HepG2 (cell line): ENCODE data around the gene THSD4. TPM values are rescaled to one million over a fixed set of nuclear protein-coding genes. Genes with fewer than 3 reads are reported as not detected.

ENCODE experiments used
- ATAC-seq: fragments of 200-7000 bp; cut with Tn5 transposase; 3 replicates; pipeline ENCODE4 v1.9.1; 2020; ENCODE audit warnings: mild to moderate bottlenecking, moderate library complexity
- BruUV-seq: library from RNA; stranded (reverse); fragments of 400-500 nt; replicated peaks from 2 replicates; lab custom pipeline; 2021; lab: Mats Ljungman, UMichigan
- CTCF ChIA-PET: fragments of 300-600 bp; formaldehyde crosslinking; extraction: SDS; loops from one replicate; lab custom pipeline; 2021; ENCODE audit warnings: low total read pairs, inconsistent platforms, low intra/inter-chr PET ratio; lab: Yijun Ruan, JAX
- POLR2A ChIA-PET: fragments of 350-600 bp; sonication (Branson Sonifier 250); formaldehyde crosslinking; loops from one replicate; lab custom pipeline; 2020; ENCODE audit warnings: antibody characterized with exemption, inconsistent platforms; lab: Yijun Ruan, JAX
- DNase-seq: peaks from one replicate; pipeline ENCODE4 v3.0.0-alpha.2; 2015; ENCODE audit warnings: low spot score
- FAIRE-seq: peaks from 3 replicates; lab custom pipeline; 2011; peaks lifted over from hg19 to GRCh38; lab: Jason Lieb, UNC
- H2AFZ ChIP-seq: one replicate; pipeline ENCODE4 v1.6.1; 2011; ENCODE audit warnings: low read length, inconsistent platforms
- H3K27ac ChIP-seq: fragments of 300-600 bp; 3 replicates; pipeline ENCODE4 v1.8.0; 2011; ENCODE audit warnings: mixed run types, mild to moderate bottlenecking, mixed read lengths, low read length, inconsistent platforms; ENCODE audit not compliant: insufficient read depth; ENCODE audit errors: extremely low read length
- H3K27me3 ChIP-seq, 2 experiments: fragments of 200-600 bp in 1 of 2; 2 replicates in 1 of 2; 3 replicates in 1 of 2; pipeline versions ENCODE4 v1.6.0 to v1.8.0; 2011; ENCODE audit warnings: low read length in 2 of 2, mild to moderate bottlenecking in 2 of 2, moderate library complexity in 2 of 2, inconsistent platforms in 1 of 2; ENCODE audit not compliant: insufficient read depth in 2 of 2, control insufficient read depth in 1 of 2
- H3K36me3 ChIP-seq, 2 experiments: fragments of 200-600 bp in 1 of 2; replicated peaks in 1 of 2; 2 replicates in 1 of 2; 3 replicates in 1 of 2; pipeline versions ENCODE4 v1.5.1 to v1.8.0; 2011; ENCODE audit warnings: low read length in 2 of 2, inconsistent platforms in 1 of 2; ENCODE audit not compliant: insufficient read depth in 2 of 2, control insufficient read depth in 1 of 2
- H3K4me1 ChIP-seq: 2 replicates; pipeline ENCODE4 v1.5.1; 2012; ENCODE audit warnings: low read length, inconsistent platforms; ENCODE audit not compliant: insufficient read depth
- H3K4me2 ChIP-seq: 2 replicates; pipeline ENCODE4 v1.6.0; 2011; ENCODE audit warnings: low read depth, low read length, inconsistent platforms
- H3K4me3 ChIP-seq, 3 experiments: fragments of 200-600 bp in 1 of 3; sonication (generic), shearing (Covaris generic) in 1 of 3; replicated peaks in 1 of 3; 2 replicates each; pipeline ENCODE4 v1.5.1; 2011 to 2016; ENCODE audit warnings: low read length in 3 of 3, inconsistent platforms in 2 of 3, low read depth in 2 of 3, mild to moderate bottlenecking in 2 of 3, control low read depth in 1 of 3, mixed read lengths in 1 of 3; ENCODE audit not compliant: insufficient read depth in 1 of 3
- H3K79me2 ChIP-seq: one replicate; pipeline ENCODE4 v1.6.1; 2011; ENCODE audit warnings: low read length, inconsistent platforms; ENCODE audit not compliant: insufficient read depth
- H3K9ac ChIP-seq: 2 replicates; pipeline ENCODE4 v1.6.0; 2011; ENCODE audit warnings: mild to moderate bottlenecking, low read depth, low read length, inconsistent platforms; ENCODE audit not compliant: insufficient read depth
- H3K9me3 ChIP-seq: 2 replicates; pipeline ENCODE4 v1.5.1; 2012; ENCODE audit warnings: mild to moderate bottlenecking, low read length
- H4K20me1 ChIP-seq: 2 replicates; pipeline ENCODE4 v1.6.0; 2011; ENCODE audit warnings: inconsistent platforms, mild to moderate bottlenecking, low read length, moderate library complexity; ENCODE audit not compliant: insufficient read depth
- ARID5B ChIP-seq: IDR thresholded peaks from 2 replicates; pipeline ENCODE4 v1.4.0; 2020; ENCODE audit warnings: mild to moderate bottlenecking, missing genetic modification reagents
- HNF1A ChIP-seq, 2 experiments: sonication (generic) in 1 of 2; formaldehyde crosslinking in 1 of 2; IDR thresholded peaks; 2 replicates each; pipeline versions ENCODE4 v1.4.0 to v1.6.1; 2016 to 2020; ENCODE audit warnings: borderline replicate concordance in 1 of 2, low read depth in 1 of 2, mild to moderate bottlenecking in 1 of 2, missing genetic modification reagents in 1 of 2
- KLF11 ChIP-seq: IDR thresholded peaks from 2 replicates; pipeline ENCODE4 v1.6.1; 2016; ENCODE audit warnings: missing compliant biosample characterization
- LBX2 ChIP-seq: sonication (generic); formaldehyde crosslinking; IDR thresholded peaks from 2 replicates; pipeline ENCODE4 v1.5.0; 2020; ENCODE audit warnings: missing genetic modification reagents, mild to moderate bottlenecking, borderline replicate concordance
- NAIF1 ChIP-seq: sonication (generic); formaldehyde crosslinking; IDR thresholded peaks from 2 replicates; pipeline ENCODE4 v1.5.0; 2020; ENCODE audit warnings: mild to moderate bottlenecking, missing genetic modification reagents, borderline replicate concordance
- NFYB ChIP-seq: sonication (generic); formaldehyde crosslinking; IDR thresholded peaks from 2 replicates; pipeline ENCODE4 v1.4.0; 2020; ENCODE audit warnings: missing genetic modification reagents
- PREB ChIP-seq: sonication (generic); formaldehyde crosslinking; IDR thresholded peaks from 2 replicates; pipeline ENCODE4 v1.4.0; 2020; ENCODE audit warnings: missing genetic modification reagents
- RARA ChIP-seq: IDR thresholded peaks from 2 replicates; pipeline ENCODE4 v1.6.1; 2016; ENCODE audit warnings: missing genetic modification reagents, missing compliant biosample characterization
- SAP130 ChIP-seq: IDR thresholded peaks from 2 replicates; pipeline ENCODE4 v1.6.1; 2016; ENCODE audit warnings: low read depth
- SCMH1 ChIP-seq: sonication (generic); formaldehyde crosslinking; IDR thresholded peaks from 2 replicates; pipeline ENCODE4 v1.9.0; 2021; ENCODE audit warnings: missing genetic modification reagents, mild to moderate bottlenecking, borderline replicate concordance
- TEAD3 ChIP-seq: optimal IDR thresholded peaks from 2 replicates; pipeline ENCODE3; 2016; ENCODE audit warnings: borderline replicate concordance
- ZNF20 ChIP-seq: sonication (generic); formaldehyde crosslinking; IDR thresholded peaks from 2 replicates; pipeline ENCODE4 v1.4.0; 2020; ENCODE audit warnings: mild to moderate bottlenecking, moderate library complexity, missing genetic modification reagents
- ZNF337 ChIP-seq: sonication (generic); formaldehyde crosslinking; IDR thresholded peaks from 2 replicates; pipeline ENCODE4 v1.5.1; 2020; ENCODE audit warnings: missing genetic modification reagents, low read depth, mild to moderate bottlenecking, borderline replicate concordance
- ZNF7 ChIP-seq: IDR thresholded peaks from 2 replicates; pipeline ENCODE4 v1.6.1; 2016; ENCODE audit warnings: missing biosample characterization, missing genetic modification reagents
- WGBS: methylation state at CpG from one replicate; pipeline ENCODE4 v1.1.6; 2017; ENCODE audit warnings: low lambda C conversion rate; 5-methylcytosine and 5-hydroxymethylcytosine counted together
- in situ Hi-C: cut with HindIII; loops from 2 replicates; pipeline ENCODE4 v1.10.0; 2017; ENCODE audit warnings: low pct_unique_long_range_greater_than_20kb; ENCODE audit not compliant: extremely low pct_ligation_motif_present
- intact Hi-C: fragments of 100-400 bp; cut with micrococcal nuclease; formaldehyde crosslinking; loops from one replicate; pipeline ENCODE4 v1.10.0; 2022; ENCODE audit not compliant: unreplicated experiment
- polyA plus RNA-seq, 8 experiments: library from polyadenylated mRNA; depleted of rRNA in 3 of 8; stranded (reverse) in 7 of 8; unstranded in 1 of 8; fragments of >200 nt; fragmentation: Illumina TruSeq in 4 of 8; extraction: Trizol in 4 of 8; gene quantifications; 2 replicates each; pipeline versions ENCODE4 v1.2.1 to v1.2.3, GENCODE V29; 2011 to 2016; ENCODE audit warnings: low read depth in 4 of 8, missing spikeins in 1 of 8, mixed read lengths in 1 of 8; ENCODE audit not compliant: insufficient read depth in 1 of 8
- total RNA-seq, 5 experiments: library from RNA; depleted of rRNA; stranded (reverse); fragments of >200 nt; fragmentation: Illumina TruSeq; extraction: Trizol; gene quantifications; 2 replicates each; pipeline ENCODE4 v1.2.3, GENCODE V29; 2016; ENCODE audit warnings: low read depth in 1 of 5

Gene THSD4
- total and polyA plus RNA-seq, 2 of the 13 experiments (the other 11 are each of a cell fraction or from before 2014, with no cell fraction given) = 0.07 to 0.21 TPM

- TF ChIP-seq PREB (CRISPR knock-in tag) = no peak
- no peak for TF ChIP-seq ZNF20 (CRISPR knock-in tag)
Observed at GRCh38 chr15:71080166-71080565, 35.1 kb upstream of the THSD4 start (continued).

- ChIA-PET CTCF (no interaction called here), POLR2A (no interaction called here)
- H3K4me2 ChIP-seq = no peak overlapping the region
- H3K9ac ChIP-seq = no peak overlapping the region
- no peaks in the 10 kb centered on the region for H4K20me1 ChIP-seq
- in situ Hi-C loops (no loop called here), intact Hi-C loops (no loop called here)
- 13% methylated on average over 1 of the region's 1 CpG for WGBS
- no peaks in the 10 kb centered on the region for H3K79me2 ChIP-seq
- DNase-seq (no peak), ATAC-seq (no peak), FAIRE-seq (no peak)
- H3K27me3 ChIP-seq = no peaks in the 10 kb centered on the region; a peak in 1 of 5 replicates
- H3K4me1 ChIP-seq = no peaks in the 10 kb centered on the region
- no peak overlapping the region for H3K4me3 ChIP-seq
- BruUV-seq = no TSS peak
- no peaks in the 10 kb centered on the region for H3K36me3 ChIP-seq
- no peak overlapping the region for H2AFZ ChIP-seq
- no peaks in the 10 kb centered on the region for H3K9me3 ChIP-seq
- no peak overlapping the region for H3K27ac ChIP-seq
- TF ChIP-seq KLF11 = no peak
- no peak for TF ChIP-seq ZNF337 (CRISPR knock-in tag)
- no peak for TF ChIP-seq NFYB
- no peak for TF ChIP-seq TEAD3 (CRISPR knock-in tag)
- no peak for TF ChIP-seq ZNF7
- no peak for TF ChIP-seq LBX2 (CRISPR knock-in tag)
- TF ChIP-seq SCMH1 (CRISPR knock-in tag) = no peak
- TF ChIP-seq SAP130 = no peak
- TF ChIP-seq RARA (CRISPR knock-in tag) = no peak
- no peak for TF ChIP-seq ARID5B (CRISPR knock-in tag)
- no peak for TF ChIP-seq HNF1A (IDR thresholded peaks at IDR 0.05; ENCODE audit: low read depth)
- no peak for TF ChIP-seq HNF1A (CRISPR knock-in tag; IDR thresholded peaks at IDR 0.05; ENCODE audit: borderline replicate concordance)
- TF ChIP-seq NAIF1 (CRISPR knock-in tag) = no peak
Observed at GRCh38 chr15:71080705-71081104, 34.6 kb upstream of the THSD4 start.
